GM12878 (cell line): ENCODE results near the gene LITAF. TPM values are rescaled to one million over a fixed set of nuclear protein-coding genes. Genes with fewer than 3 reads are reported as not detected.
A peak's percentile ranks its signal among the peaks of the same experiment; 100 is the strongest.

Experiments
- BACH1 ChIP-seq: fragments of 450-650 bp; IDR thresholded peaks from 2 replicates; pipeline ENCODE4 v1.6.1; 2017; ENCODE audit warnings: mild to moderate bottlenecking, borderline replicate concordance
- BHLHE40 ChIP-seq, 2 experiments: fragments of 450-650 bp in 1 of 2; IDR thresholded peaks; 2 replicates each; pipeline ENCODE4 v1.6.1; 2011 to 2017; ENCODE audit warnings: low read depth in 2 of 2, borderline replicate concordance in 1 of 2, improper control_type of control experiment in 1 of 2, low read length in 1 of 2, mild to moderate bottlenecking in 1 of 2
- CHD1 ChIP-seq: IDR thresholded peaks from 2 replicates; pipeline ENCODE4 v1.6.1; 2012; ENCODE audit warnings: low read depth, low read length, improper control_type of control experiment
- CREB1 ChIP-seq: IDR thresholded peaks from 2 replicates; pipeline ENCODE4 v1.6.1; 2012; ENCODE audit warnings: low read depth, mild to moderate bottlenecking, inconsistent platforms
- EGR1 ChIP-seq, 2 experiments: IDR thresholded peaks; 1 replicate in 1 of 2; 2 replicates in 1 of 2; pipeline ENCODE4 v1.6.1; 2011 to 2012; ENCODE audit warnings: low read depth in 2 of 2, low read length in 2 of 2, borderline replicate concordance in 1 of 2, mild to moderate bottlenecking in 1 of 2, moderate library complexity in 1 of 2
- HCFC1 ChIP-seq: fragments of 150-350 bp; IDR thresholded peaks from 2 replicates; pipeline ENCODE4 v1.6.1; 2014; ENCODE audit warnings: low read length
- HDGF ChIP-seq: fragments of 450-650 bp; IDR thresholded peaks from 2 replicates; pipeline ENCODE4 v1.6.1; 2016; ENCODE audit warnings: antibody characterized with exemption
- IKZF1 ChIP-seq: fragments of 450-650 bp; conservative IDR thresholded peaks from 2 replicates; pipeline ENCODE4 v1.6.1; 2017; ENCODE audit warnings: antibody characterized with exemption, mild to moderate bottlenecking
- KDM1A ChIP-seq: fragments of 200-600 bp; sonication (generic); IDR thresholded peaks from 2 replicates; pipeline ENCODE4 v1.6.1; 2016; ENCODE audit warnings: borderline replicate concordance
- MEF2B ChIP-seq: fragments of 450-650 bp; IDR thresholded peaks from 2 replicates; pipeline ENCODE4 v1.6.1; 2018; ENCODE audit warnings: mild to moderate bottlenecking, moderate library complexity; ENCODE audit not compliant: partially characterized antibody, poor library complexity, severe bottlenecking
- NBN ChIP-seq: fragments of 450-650 bp; IDR thresholded peaks from 2 replicates; pipeline ENCODE4 v1.6.1; 2016
- NR2C1 ChIP-seq: fragments of 450-650 bp; IDR thresholded peaks from 2 replicates; pipeline ENCODE4 v1.6.1; 2017; ENCODE audit warnings: antibody characterized with exemption, mild to moderate bottlenecking, moderate library complexity
- POLR2A ChIP-seq: IDR thresholded peaks from 2 replicates; pipeline ENCODE4 v1.6.1; 2011; ENCODE audit warnings: low read depth, mild to moderate bottlenecking, low read length
- RAD21 ChIP-seq: IDR thresholded peaks from 2 replicates; pipeline ENCODE4 v1.6.1; 2011; ENCODE audit warnings: mild to moderate bottlenecking, low read depth, low read length, moderate library complexity; ENCODE audit not compliant: insufficient read depth
- SMAD1 ChIP-seq: fragments of 450-650 bp; IDR thresholded peaks from 2 replicates; pipeline ENCODE4 v1.6.1; 2018; ENCODE audit warnings: mild to moderate bottlenecking, low read depth; ENCODE audit not compliant: partially characterized antibody
- SRF ChIP-seq, 2 experiments: IDR thresholded peaks; 2 replicates each; pipeline ENCODE4 v1.6.1; 2011; ENCODE audit warnings: low read depth in 2 of 2, low read length in 2 of 2, mild to moderate bottlenecking in 1 of 2, moderate library complexity in 1 of 2
- TARDBP ChIP-seq: IDR thresholded peaks from 2 replicates; pipeline ENCODE4 v1.6.1; 2016; ENCODE audit warnings: borderline replicate concordance
- TCF3 ChIP-seq: IDR thresholded peaks from 2 replicates; pipeline ENCODE4 v1.6.1; 2012; ENCODE audit warnings: low read depth, mild to moderate bottlenecking, low read length, borderline replicate concordance; ENCODE audit not compliant: insufficient read depth
- ZNF217 ChIP-seq: fragments of 450-650 bp; IDR thresholded peaks from 2 replicates; pipeline ENCODE4 v1.6.1; 2017; ENCODE audit warnings: antibody characterized with exemption, mild to moderate bottlenecking
- ZSCAN29 ChIP-seq: fragments of 450-650 bp; IDR thresholded peaks from 2 replicates; pipeline ENCODE4 v1.6.1; 2017; ENCODE audit warnings: mild to moderate bottlenecking, moderate library complexity
- polyA plus RNA-seq, 11 experiments: library from polyadenylated mRNA; depleted of rRNA in 4 of 11; unstranded in 6 of 11; stranded (reverse) in 5 of 11; fragments of >200 nt; fragmentation: Nextera tagmentation in 4 of 11; fragmentation: Illumina TruSeq in 1 of 11; extraction: Ambion mirVana in 4 of 11; extraction: Trizol in 1 of 11; gene quantifications; 1 replicate in 1 of 11; 2 replicates in 10 of 11; pipeline versions ENCODE4 v1.2.1 to v1.2.3, GENCODE V29; 2011 to 2016; ENCODE audit warnings: inconsistent platforms in 2 of 11, missing spikeins in 2 of 11, low read depth in 1 of 11
- total RNA-seq, 4 experiments: library from RNA; depleted of rRNA in 3 of 4; stranded (reverse); fragments of >200 nt in 3 of 4; fragmentation: Illumina TruSeq in 1 of 4; extraction: Trizol in 1 of 4; gene quantifications; 2 replicates each; pipeline versions ENCODE4 v1.2.1 to v1.2.3, GENCODE V29; 2013 to 2021
- TF ChIP-seq, protein P1 (sequence below): fragments of 450-650 bp; IDR thresholded peaks from 2 replicates; pipeline ENCODE4 v1.6.1; 2016; ENCODE audit warnings: mild to moderate bottlenecking
- TF ChIP-seq, protein P2 (sequence below): fragments of 450-650 bp; IDR thresholded peaks from 2 replicates; pipeline ENCODE4 v1.6.1; 2017; ENCODE audit warnings: mild to moderate bottlenecking, moderate library complexity
- TF ChIP-seq, protein P3 (sequence below): fragments of 450-650 bp; IDR thresholded peaks from 2 replicates; pipeline ENCODE4 v1.6.1; 2016; ENCODE audit warnings: mild to moderate bottlenecking

The LITAF gene
- total and polyA plus RNA-seq, 10 of the 15 experiments (the other 5 are each of a cell fraction or from before 2014, with no cell fraction given) = 99.2 to 211 (median 147) TPM

DNA sequence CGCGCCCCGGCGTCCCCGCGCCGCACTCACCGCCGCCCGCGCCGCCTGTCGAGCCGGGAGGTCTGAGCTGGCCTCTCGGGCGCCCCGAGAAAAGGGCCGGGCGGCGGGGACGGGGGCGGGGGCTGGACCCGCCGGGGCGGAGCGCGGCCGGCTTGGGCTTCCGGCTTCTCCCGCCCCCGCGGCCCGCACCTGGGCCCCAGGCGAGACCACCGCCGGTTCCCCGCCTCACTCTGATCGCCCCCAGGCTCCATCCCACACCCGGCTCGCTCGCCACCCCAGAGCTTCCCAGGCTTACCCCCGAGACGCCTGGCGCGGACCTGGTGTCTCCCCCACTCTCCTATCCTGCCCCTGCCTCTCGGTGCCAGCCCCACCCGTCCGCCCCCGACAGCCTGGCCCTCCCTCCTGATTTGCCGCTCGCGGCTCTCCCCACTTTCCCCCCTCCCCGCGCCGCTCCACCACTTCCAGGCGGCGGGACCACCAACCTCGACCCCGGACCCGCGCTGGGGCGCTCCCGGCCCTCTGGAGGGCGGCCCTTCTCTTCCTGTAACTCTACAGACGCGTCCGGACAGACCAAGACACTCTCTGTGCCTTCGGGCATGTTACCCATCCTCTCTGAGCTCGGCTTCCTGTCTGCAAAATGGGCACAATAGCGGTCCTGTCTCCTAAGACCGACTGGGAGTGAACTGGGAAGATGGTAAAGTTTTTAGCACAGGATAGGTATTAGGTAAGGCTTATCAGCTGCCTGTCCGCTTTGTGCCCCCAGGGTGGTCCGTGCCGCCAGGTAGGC is at the start of gene LITAF (continued):
- TF ChIP-seq KDM1A (no peak), HDGF (peak; percentile 92), CREB1 (no peak), ZNF217 (peak; percentile 69; the same call in 1 of the 2 replicates), IKZF1 (peak; percentile 42), BACH1 (0 out of 2 replicates have a peak, but pooled peaks have one; percentile 84), ZSCAN29 (no peak), SMAD1 (no peak), SRF (IDR thresholded peaks at IDR 0.05; ENCODE audit: low read depth in 2 of 2, low read length in 2 of 2) (0 out of 4 replicates have a peak, but pooled peaks of 1 of the 2 experiments have one; percentile 4), POLR2A (peak; percentile 81), CHD1 (no peak), RAD21 (peak; percentile 33; the same call in 1 of the 2 replicates), NBN (peak; percentile 82), BHLHE40 (IDR thresholded peaks at IDR 0.05; ENCODE audit: borderline replicate concordance in 1 of 2, low read depth in 2 of 2, low read length in 1 of 2) (0 out of 4 replicates have a peak, but pooled peaks of 1 of the 2 experiments have one; percentile 31), MEF2B (no peak), HCFC1 (no peak), EGR1 (IDR thresholded peaks at IDR 0.05; ENCODE audit: borderline replicate concordance in 1 of 2, low read depth in 2 of 2, low read length in 2 of 2) (peak in 1 of 2 experiments; percentile 96; a peak in 2 of 3 replicates), TCF3 (0 out of 2 replicates have a peak, but pooled peaks have one; percentile 31), NR2C1 (0 out of 2 replicates have a peak, but pooled peaks have one; percentile 23), TARDBP (no peak)
- TF ChIP-seq, protein P1, sequence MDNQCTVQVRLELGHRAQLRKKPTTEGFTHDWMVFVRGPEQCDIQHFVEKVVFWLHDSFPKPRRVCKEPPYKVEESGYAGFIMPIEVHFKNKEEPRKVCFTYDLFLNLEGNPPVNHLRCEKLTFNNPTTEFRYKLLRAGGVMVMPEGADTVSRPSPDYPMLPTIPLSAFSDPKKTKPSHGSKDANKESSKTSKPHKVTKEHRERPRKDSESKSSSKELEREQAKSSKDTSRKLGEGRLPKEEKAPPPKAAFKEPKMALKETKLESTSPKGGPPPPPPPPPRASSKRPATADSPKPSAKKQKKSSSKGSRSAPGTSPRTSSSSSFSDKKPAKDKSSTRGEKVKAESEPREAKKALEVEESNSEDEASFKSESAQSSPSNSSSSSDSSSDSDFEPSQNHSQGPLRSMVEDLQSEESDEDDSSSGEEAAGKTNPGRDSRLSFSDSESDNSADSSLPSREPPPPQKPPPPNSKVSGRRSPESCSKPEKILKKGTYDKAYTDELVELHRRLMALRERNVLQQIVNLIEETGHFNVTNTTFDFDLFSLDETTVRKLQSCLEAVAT = no peak; the same call in 1 of the 2 replicates
- TF ChIP-seq, protein P2, sequence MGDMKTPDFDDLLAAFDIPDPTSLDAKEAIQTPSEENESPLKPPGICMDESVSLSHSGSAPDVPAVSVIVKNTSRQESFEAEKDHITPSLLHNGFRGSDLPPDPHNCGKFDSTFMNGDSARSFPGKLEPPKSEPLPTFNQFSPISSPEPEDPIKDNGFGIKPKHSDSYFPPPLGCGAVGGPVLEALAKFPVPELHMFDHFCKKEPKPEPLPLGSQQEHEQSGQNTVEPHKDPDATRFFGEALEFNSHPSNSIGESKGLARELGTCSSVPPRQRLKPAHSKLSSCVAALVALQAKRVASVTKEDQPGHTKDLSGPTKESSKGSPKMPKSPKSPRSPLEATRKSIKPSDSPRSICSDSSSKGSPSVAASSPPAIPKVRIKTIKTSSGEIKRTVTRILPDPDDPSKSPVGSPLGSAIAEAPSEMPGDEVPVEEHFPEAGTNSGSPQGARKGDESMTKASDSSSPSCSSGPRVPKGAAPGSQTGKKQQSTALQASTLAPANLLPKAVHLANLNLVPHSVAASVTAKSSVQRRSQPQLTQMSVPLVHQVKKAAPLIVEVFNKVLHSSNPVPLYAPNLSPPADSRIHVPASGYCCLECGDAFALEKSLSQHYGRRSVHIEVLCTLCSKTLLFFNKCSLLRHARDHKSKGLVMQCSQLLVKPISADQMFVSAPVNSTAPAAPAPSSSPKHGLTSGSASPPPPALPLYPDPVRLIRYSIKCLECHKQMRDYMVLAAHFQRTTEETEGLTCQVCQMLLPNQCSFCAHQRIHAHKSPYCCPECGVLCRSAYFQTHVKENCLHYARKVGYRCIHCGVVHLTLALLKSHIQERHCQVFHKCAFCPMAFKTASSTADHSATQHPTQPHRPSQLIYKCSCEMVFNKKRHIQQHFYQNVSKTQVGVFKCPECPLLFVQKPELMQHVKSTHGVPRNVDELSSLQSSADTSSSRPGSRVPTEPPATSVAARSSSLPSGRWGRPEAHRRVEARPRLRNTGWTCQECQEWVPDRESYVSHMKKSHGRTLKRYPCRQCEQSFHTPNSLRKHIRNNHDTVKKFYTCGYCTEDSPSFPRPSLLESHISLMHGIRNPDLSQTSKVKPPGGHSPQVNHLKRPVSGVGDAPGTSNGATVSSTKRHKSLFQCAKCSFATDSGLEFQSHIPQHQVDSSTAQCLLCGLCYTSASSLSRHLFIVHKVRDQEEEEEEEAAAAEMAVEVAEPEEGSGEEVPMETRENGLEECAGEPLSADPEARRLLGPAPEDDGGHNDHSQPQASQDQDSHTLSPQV = no peak
- TF ChIP-seq, protein P3, sequence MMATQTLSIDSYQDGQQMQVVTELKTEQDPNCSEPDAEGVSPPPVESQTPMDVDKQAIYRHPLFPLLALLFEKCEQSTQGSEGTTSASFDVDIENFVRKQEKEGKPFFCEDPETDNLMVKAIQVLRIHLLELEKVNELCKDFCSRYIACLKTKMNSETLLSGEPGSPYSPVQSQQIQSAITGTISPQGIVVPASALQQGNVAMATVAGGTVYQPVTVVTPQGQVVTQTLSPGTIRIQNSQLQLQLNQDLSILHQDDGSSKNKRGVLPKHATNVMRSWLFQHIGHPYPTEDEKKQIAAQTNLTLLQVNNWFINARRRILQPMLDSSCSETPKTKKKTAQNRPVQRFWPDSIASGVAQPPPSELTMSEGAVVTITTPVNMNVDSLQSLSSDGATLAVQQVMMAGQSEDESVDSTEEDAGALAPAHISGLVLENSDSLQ = no peak
